SIG-M5 treated with dmso at 0.1 percent for 504 hours (cell line): Measurements from ENCODE around the gene ZP3.
"Not testable (repeated sequence)": the region's sequence is repeated elsewhere in the genome, so short reads cannot be mapped to it uniquely, and the experiment has no call there.

Source experiments
- DNase-seq: peaks from one replicate; lab custom pipeline; 2025; ENCODE audit not compliant: unreplicated experiment; lab: John Stamatoyannopoulos, UW

ZP3 gene

DNA sequence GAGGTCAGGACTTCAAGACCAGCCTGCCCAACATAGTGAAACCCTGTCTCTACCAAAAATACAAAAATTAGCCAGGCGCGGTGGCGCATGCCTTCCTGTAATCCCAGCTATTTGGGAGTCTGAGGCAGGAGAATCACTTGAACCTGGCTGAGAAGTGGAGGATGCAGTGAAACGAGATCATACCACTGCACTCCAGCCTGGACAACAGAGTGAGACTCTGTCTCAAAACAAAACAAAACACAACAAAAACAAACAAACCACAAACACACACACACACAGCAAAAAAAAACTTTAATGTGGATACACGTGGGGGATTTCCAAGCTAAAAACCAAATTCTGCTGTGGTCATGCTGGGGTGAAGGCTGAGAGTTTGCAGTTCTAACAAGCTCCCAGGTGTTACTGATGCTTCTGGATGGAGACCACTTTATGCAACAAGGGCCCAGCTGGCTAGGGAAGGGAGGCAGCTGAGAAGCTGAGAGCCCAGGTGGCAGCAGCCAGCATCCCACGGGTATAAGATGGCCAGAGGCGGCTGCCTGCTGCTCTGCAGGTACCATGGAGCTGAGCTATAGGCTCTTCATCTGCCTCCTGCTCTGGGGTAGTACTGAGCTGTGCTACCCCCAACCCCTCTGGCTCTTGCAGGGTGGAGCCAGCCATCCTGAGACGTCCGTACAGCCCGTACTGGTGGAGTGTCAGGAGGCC lies at the start of gene ZP3:
TSS of gene ZP3 (plus strand) at position 538 of the 699 bp plus-strand sequence. CDS start at position 553, 15 bp downstream.
- DNase-seq, result no peak

DNA sequence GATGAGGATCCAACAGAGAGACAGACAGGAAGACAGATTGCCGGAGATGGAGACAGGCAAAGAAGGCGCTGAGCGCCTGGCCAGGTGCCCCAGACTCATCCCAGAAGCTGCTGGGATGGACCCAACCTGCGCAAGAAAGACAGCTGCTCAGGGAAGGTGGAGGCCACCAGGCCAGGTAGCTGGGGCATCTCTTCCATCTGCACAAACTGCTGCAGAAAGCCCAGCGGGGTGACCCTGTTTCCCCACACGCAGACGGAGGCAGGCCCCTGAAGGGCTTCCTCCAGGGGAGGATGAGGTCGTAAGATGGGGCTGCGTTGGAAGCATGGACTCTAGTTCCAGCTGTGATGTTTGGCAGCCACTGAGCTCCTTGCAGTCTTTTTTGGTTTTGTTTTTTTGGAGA lies 49.5 kb upstream of the ZP3 start:
- no peak for DNase-seq

DNA sequence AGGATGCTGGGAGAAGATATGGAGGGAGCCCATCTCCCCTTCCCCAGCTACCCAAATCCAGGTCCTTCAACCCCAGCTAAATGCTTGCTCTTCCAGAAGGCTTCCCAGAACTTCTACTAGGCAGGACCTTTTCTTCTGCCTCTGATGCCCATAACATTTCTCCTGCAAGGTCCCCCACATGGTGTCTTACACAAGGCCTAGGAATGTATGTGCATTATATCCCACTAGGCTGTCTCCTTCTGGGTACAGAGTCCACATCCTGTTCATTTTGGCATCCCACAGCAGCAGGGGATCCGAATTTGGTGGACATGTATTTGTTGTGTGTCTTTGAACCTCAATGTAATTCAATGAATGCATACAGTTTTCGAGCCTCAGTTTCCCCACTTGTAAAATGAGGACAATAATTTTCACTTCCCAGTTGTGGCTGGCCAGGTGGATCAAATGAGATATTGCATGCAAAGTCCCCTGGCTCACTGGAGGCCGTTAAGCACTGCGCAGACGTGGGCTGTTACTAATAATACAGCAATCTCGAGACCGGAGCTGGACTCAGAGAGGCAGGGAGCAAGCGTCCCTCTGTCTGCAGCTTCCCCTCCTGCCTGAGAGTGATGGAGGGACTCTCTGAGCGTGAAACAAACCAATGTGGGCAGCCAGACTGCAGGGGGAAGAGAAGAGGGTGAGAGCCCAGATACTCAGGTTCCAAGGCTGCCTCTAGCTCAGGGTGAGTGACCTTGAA lies 47.4 kb upstream of the ZP3 start:
- no peak for DNase-seq

DNA sequence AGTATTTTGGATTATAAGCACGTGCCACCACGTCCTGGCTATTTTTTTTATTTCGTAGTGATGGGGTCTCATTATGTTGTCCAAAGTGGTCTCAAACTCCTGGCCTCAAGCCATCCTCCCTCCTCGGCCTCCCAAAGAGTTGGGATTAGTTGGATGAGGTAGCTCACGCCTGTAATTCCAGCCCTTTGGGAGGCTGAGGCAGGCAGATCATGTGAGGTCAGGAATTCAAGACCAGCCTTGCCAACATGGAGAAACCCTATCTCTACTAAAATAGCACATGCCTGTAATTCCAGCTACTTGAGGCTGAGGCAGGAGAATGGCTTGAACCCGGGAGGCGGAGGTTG lies 44.2 kb upstream of the ZP3 start:
- DNase-seq, result no peak

DNA sequence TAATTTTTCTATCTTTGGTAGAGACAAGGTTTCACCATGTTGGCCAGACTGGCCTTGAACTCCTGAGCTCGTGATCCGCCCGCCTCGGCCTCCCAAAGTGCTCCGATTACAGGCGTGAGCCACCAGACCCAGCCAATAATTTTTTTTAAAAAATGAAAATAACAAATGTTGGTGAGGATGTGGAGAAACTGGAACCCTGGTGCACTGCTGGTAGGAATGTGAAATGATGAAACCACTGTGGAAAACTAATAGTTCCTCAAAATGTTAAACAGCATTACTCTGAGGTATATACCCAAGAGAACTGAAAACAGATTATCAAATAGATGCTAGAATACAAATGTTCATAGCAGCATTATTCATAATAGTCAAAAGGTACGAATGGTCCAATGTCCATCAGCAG lies 42.9 kb upstream of the ZP3 start:
- no peak for DNase-seq

DNA sequence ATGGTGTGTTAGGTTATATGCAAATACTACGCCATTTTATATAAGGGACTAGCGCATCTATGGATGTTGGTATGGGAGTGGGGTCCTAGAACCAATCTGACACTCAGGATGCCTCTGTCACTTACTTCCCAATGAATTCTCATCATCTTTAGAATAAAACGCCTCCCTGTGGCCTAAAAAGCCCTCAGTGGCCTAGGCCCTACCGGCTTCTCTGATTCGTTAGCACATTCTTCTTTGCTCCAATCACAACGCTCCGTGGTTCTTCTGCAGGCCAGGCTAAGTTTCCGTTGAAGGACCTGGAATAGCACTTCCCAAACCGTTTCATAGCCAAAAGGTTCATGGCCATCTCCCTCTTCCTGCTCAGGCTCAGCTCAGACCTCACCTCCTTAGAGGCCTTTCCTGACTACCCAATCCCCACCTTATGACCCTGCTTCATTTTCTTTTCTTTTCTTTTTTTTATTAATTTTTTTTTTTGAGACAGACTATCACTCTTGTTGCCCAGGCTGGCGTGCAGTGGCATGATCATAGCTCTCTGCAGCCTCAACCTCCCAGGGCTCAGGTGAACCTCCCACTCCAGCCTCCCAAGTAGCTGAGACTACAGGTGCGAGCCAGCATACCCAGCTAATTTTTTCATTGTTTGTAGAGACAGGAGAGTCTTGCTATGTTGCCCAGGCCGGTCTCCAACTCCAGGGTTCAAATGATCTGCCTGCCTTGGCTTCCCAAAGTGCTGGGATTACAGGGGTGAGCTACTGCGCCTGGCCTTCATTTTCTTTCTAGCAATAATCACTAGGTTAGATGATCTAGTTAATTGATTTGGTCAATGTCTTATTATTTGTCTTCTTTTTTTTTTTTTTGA lies 41.4 kb upstream of the ZP3 start:
- DNase-seq, result no peak

DNA sequence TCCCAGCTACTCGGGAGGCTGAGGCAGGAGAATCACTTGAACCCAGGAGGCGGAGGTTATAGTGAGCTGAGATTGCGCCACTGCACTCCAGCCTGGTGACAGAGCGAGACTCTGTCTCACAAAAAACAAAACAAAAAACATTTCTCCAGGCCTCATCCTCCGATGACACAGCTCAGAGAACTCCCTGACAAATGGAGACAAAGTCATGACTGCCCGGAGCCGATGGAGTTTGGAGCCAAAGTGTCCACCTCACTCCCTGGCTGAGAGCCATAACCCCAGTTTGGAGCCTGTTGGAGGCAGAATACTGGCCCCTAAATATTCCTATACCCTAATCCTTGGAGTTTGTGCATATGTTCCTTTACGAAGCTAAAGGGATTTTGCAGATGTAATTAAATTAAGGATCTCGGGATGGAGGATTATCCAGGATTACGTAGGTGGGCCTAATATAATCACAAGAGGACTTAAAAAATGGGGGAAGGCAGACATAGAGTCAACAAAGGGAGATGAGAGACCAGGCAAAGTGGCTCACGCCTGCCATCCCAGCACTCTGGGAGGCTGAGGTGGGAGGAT lies 38.0 kb upstream of the ZP3 start:
- no peak for DNase-seq

DNA sequence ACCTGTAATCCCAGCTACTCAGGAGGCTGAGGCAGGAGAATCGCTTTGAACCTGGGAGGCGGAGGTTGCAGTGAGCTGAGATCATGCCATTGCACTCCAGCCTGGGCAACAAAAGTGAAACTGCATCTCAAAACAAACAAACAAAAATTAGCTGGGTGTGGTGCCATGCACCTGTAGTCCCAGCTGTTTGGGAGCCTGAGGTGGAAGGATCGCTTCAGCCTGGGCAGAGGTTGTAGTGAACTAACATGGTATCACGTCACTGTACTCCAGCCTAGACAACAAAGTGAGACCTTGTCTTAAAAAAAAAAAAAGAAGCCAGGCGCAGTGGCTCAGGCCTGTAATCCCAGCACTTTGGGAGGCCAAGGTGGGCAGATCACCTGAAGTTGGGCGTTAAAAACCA lies 37.0 kb upstream of the ZP3 start:
- not testable (repeated sequence) for DNase-seq

DNA sequence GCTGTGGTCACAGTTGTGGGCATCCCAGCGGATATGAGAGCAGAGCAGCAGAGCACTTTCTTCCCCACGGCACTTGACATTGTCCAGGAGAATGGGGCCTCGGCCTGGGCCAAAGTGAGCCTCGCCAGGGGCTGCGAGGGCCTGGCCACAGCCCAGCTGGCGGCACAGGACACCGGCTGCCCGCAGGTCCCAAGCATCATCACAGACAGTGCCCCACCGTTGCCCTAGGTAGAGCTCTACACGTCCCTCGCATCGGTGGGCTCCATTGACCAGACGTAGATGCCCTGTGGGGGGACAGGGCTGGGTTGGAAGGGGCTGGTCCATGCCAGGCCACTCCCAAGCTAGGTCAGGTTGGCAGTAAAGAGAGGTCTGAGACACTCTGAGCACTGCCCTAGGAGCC lies 34.7 kb upstream of the ZP3 start:
- no peak for DNase-seq

DNA sequence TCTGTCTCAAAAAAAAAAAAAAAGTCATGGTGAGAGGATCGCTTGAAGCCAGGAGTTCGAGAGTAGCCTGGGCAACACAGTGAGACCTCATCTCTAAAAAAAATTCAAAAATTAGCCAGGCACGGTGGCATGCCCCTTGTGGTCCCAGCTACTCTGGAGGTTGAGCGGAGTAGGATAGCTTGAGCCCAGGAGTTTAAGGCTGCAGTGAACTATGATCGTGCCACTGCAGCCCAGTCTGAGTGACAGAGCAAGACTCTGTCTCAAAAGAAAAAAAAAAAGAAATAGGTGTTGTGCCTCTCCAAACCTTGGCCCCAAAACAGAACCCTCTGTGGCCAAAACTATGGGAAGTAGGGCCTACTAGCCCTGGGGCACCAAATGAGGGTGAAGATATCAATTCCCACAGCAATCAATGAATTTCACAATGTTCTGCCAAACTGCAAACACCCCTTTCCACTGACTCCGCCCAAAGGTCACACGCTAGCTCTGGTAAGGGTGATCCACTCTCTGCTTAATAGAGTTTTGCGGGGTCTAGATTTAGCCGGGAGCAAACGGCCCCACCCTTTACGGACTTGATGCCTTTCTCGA lies 32.1 kb upstream of the ZP3 start:
- peak; percentile 90 for DNase-seq

DNA sequence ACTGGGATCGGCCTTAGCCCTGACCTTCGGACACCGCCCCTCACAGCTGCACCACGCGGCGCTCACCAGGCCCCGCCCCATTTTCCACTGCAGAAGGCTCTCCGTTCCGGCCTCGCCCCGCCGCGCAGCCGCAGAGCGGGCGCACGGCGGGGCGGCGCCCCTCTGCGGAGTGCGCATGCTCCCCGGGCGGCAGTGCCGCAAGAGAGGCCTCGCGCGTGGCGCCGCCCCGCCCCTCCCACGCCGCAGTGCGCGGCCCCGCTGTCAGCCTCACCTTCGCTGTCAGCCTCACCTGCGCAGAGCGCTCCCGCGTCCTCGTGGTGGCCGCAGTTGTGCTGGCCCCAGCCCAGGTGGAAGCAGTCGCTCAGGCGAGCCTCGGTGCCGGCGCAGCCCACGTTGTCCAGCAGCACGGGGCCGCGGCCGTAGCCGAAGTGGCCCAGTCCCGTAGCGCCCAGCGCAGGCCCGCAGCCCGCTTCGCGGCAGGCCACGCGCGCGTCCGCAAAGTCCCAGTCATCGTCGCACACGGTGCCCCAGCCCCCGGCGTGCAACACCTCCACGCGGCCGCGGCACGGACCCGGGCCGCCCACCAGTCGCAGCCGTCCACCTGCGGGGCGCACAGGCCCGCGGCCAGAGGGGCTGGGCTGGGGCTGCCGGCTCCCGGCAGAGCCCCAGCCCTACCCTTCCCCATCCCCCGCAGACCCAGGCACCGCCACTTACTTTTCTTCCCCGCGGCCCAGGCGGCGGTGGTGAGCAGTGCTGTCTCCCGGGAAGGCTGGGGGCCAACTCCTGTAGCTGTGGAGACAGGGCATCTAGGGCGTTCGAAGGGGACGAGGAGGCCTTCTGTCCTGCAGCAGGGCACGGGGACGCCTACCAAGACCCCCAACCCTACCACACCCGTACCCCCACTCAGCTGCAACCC lies 31.4 kb upstream of the ZP3 start:
- DNase-seq, result peak; percentile 90

DNA sequence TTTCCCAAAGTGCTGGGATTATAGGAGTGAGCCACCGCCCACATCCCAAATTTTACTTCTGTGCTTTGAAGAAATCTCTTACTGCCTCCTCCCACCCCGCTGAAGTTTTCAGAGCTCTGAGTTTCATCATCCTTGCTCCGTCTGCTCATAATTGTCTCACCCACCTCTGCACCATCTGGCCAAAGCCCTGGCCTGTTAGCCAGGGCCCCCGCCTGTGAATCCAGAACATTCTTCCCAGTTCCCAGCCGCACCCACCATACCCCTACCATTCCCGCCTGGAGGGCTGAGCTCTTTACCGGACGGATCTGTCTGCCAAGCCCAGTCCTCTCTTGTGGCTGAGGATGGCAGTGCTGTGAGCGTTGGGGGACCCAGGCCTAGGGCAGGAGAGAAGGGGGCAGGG lies 29.8 kb upstream of the ZP3 start:
- DNase-seq, result no peak

DNA sequence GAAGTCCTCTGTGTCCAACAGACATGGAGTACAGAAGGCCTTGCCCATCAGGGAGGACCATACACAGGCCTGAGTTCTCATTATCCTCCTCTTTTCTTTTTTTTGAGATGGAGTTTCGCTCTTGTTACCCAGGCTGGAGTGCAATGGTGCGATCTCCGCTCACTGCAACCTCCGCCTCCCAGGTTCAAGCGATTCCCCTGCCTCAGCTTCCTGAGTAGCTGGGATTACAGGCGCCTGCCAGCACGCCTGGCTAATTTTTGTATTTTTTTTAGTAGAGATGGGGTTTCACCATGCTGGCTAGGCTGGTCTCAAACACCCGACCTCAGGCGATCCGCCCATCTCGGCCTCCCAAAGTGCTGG lies 29.2 kb upstream of the ZP3 start:
- DNase-seq, result not testable (repeated sequence)

DNA sequence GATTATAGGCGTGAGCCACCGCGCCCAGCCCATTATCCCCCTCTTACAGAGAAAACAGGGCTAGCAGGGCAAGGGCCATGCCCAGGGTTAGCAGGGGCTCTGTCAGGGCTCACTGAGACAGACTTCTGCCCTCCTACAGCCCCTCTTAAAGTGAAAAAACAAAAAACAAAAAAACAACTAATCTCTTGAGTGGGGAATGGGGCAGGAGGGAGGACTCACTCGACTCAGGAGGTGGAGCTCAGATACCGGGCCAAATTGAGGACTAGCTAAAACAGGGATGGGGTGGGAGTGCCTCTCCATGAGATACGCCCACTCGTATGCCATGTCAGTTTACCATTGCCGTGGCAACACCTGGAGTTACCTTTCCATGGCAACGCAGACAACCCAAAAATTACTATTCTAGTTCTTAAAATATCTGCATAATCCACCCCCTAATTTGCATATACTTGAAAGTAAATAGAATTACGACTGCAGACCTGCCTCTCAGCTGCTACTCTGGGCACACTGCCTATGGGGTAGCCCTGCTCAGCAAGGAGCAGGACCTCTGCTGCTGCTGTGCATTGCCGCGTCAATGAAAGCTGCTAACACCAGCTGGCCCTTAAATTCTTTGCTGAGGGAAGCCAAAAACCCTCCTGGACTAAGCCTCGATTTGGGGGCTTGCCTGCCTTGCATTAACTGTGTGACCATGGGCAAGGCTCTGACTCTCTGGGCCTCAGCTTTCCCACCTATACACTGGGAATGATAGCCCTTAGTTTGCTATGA lies 28.6 kb upstream of the ZP3 start:
- no peak for DNase-seq

DNA sequence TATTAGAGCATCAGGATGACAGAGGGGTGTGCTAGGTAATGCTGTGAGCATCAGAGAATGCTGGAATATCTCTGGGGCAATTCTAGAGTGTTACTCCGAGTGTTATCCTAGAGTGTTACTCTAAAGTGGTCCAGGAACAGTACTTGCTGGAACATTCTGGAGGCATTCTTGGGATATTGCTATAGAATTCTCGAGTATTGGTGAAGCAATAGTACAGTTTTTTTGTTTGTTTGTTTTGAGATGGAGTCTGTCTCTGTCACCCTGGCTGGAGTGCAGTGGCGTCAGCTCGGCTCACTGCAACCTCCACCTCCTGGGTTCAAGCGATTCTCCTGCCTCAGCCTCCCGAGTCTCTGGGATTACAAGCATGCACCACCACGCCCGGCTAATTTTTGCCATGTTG lies 27.9 kb upstream of the ZP3 start:
- no peak for DNase-seq

DNA sequence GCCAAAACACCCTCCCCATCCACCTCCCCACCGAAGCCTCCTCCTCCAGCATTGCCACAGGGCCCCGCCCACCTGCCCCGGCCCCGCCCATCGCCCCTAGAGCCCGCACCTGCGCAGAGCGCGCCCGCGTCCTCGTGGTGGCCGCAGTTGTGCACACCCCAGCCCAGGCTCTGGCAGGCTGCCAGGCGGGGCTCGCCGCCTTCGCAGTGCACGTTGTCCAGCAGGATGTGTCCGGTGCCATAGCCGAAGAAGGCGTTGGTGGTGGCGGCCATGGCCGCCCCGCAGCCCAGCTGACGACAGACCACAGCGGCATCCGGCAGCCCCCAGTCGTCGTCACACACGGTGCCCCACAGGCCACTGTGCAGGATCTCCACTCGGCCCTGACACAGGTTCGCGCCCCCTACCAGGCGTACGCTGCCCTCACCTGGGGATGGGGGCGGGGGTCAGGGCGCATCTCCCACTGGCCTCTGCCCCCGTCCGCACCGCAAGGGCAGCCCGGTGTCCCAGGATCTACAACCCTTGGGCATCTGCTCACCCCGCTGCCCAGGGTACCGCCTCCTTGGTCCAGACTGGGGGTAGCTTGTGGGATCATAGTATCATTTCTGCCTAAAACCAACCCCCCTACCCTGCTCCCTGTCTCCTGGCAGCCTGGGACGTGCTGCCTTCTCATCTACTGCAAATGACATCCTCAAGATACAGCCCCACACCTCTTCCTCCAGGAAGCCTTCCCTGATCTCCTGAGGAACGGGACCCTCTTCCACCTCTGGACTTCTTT lies 27.2 kb upstream of the ZP3 start:
- DNase-seq, result peak; percentile 53

DNA sequence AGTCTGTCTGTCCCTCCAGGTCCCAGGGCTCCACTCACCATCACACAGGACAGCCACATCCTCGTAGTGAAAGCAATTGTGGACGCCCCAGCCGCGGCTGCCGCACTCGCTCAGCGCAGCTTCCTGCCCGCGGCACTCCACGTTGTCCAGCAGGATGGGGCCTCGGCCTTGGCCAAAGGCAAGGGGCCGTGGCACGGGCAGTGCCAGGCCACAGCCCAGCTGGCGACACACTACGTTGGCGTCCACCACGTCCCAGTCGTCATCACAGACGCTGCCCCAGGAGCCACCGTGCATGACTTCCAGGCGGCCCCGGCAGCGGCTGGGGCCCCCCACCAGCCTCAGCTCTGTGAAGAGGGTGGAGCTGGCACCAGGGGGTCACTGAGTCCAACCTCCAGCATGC lies 24.5 kb upstream of the ZP3 start:
- no peak for DNase-seq

DNA sequence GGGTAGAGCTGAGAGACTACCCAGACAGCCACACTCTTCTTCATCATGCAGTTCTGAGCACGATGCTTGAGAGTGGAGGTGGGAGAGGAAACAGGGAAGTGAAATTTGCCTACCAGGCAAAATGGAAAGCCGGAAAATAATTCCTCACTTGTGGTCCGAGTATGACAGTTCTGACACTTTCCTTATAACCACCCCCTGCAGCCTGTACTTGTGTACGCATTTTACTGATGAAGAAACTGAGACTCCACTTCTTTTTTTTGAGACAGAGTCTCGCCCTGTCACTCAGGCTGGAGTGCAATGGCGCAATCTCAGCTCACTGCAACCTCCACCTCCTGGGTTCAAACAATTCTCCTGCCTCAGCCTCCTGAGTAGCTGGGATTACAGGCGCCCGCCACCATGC lies 21.7 kb upstream of the ZP3 start:
- peak; percentile 87 for DNase-seq
